Coronary artery (tissue), 2 donors: ENCODE results near the gene SPTBN1.

Experiments used
- DNase-seq: peaks from one replicate; pipeline ENCODE4 v3.0.0-alpha.2; 2017; ENCODE audit warnings: low spot score
- H3K27ac ChIP-seq, 2 donors: fragments of 200-600 bp; sonication (generic); one replicate each; pipeline ENCODE4 v1.5.1; 2016 to 2019
- H3K4me3 ChIP-seq: fragments of 200-600 bp; sonication (generic); 2 replicates; pipeline ENCODE4 v1.5.1; 2016; ENCODE audit warnings: mild to moderate bottlenecking, moderate library complexity
- CTCF ChIP-seq: fragments of 200-600 bp; sonication (generic); IDR thresholded peaks from one replicate; pipeline ENCODE4 v1.5.1; 2019; ENCODE audit warnings: antibody characterized with exemption

The SPTBN1 gene

GRCh38 chr2:54486766-54487165, 30.6 kb downstream of the SPTBN1 start:
- TF ChIP-seq CTCF, result no peak
- DNase-seq, result no peak
- H3K4me3 ChIP-seq, result no peak overlapping the region
- no peak overlapping the region for H3K27ac ChIP-seq

DNA sequence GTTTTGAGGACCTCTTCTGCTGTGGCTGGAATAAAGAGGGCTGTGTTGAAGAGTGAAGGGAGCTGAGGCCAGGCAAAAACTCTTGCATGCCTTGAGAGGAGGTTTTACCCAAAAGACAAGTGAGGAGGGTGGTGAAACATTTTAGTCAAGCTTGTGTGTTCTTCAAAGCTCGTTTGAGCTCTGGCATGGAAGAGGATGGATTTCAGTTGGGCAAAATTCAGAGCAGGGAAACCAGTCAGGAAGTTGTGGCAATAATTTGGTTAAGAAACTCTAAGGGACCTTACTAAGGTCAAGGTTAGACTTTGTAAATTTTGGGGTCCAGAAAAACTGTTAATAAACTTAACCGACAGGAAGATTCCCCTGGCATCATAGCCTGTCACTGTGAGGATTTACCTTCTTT, 34.7 kb downstream of the SPTBN1 start:
- DNase-seq, result no peak
- no peak for TF ChIP-seq CTCF
- peak overlapping the region in 1 of 2 donors; percentile 7 for H3K27ac ChIP-seq
- H3K4me3 ChIP-seq, result no peak overlapping the region

- no peak for DNase-seq
- no peak for TF ChIP-seq CTCF
- Histone ChIP-seq H3K4me3 (no peak overlapping the region), H3K27ac (no peak overlapping the region)
Observed at GRCh38 chr2:54492335-54492734, 36.2 kb downstream of the SPTBN1 start.

GRCh38 chr2:54494087-54494486, 38.0 kb downstream of the SPTBN1 start:
- H3K27ac ChIP-seq, result no peak overlapping the region
- no peak for TF ChIP-seq CTCF

DNA sequence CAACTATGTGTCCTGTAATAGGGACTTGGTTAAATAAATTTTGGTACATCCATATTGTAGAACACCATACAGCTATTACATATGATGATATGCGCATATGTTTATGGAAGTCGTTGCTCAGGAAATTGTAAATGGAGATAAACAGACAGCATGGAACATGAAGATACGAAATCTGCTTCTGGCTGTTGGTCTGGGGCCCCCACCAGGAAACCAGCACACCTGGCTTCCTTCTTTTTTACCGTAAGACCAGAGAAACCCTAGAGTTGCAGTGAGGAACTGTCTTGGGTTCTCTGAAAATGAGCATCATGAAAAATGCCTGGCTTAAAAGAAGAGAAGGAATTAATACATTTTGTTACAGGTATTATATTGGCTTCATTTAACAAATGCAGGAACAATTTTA, 40.8 kb downstream of the SPTBN1 start:
- Histone ChIP-seq H3K27ac (no peak overlapping the region), H3K4me3 (no peak overlapping the region)
- no peak for TF ChIP-seq CTCF
- DNase-seq, result no peak

More at GRCh38 chr2:54494087-54494486, 38.0 kb downstream of the SPTBN1 start:
- no peak overlapping the region for H3K4me3 ChIP-seq
- no peak for DNase-seq

GRCh38 chr2:54497763-54498680, 41.9 kb downstream of the SPTBN1 start:
- no peak overlapping the region for H3K4me3 ChIP-seq
- H3K27ac ChIP-seq, result no peak overlapping the region
- DNase-seq, result no peak
- TF ChIP-seq CTCF, result no peak

DNA sequence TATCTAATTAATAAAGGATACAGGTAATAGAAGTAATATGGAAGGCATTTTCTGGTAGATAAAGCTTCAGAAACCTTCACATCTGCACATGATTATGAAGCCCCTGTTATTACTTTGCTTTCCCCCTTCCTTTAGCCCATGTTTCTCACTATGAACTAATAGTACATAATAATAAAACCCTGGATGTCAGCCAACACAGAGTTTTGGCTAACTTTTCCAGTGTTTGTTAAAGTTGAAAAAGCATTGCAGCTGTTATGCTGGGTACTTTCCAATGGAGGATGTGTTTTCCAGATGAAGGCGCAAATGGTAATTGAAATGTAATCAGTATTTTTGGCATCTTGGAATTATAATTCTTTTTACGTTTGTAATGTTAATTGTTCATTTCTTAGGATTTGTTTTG, 43.5 kb downstream of the SPTBN1 start:
- no peak for DNase-seq
- Histone ChIP-seq H3K4me3 (no peak overlapping the region), H3K27ac (no peak overlapping the region)
- TF ChIP-seq CTCF, result no peak
